NCI-H460 (cell line): Measurements from ENCODE around the gene NUP205. TPM values are rescaled to one million over a fixed set of nuclear protein-coding genes. Genes with fewer than 3 reads are reported as not detected.

ENCODE experiments used
- DNase-seq: peaks from one replicate; pipeline ENCODE4 v3.0.0-alpha.2; 2016; ENCODE audit warnings: low read depth; ENCODE audit errors: extremely low read depth
- total RNA-seq: library from RNA; depleted of rRNA; stranded (reverse); fragments of >200 nt; shearing (Covaris generic); gene quantifications from 2 replicates; pipeline ENCODE4 v1.2.3, GENCODE V29; 2014

Gene NUP205
- total RNA-seq, 1 experiment from 2014 or later = 103 TPM

DNA sequence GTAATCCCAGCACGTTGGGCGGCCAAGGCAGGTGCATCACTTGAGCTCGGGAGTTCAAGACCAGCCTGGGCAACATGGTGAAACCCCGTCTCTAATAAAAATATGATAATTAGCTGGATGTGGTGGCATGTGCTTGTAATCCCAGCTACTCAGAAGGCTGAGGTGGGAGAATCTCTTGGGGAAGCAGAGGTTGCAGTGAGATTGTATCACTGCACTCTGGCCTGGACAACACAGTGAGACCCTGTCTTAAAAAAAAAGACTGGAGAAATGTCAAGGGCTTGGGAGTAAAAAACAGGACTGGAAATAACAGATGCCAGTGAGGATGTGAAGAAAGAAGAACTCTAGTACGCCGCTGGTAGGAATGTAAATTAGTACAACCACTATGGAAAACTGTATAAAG lies 16.7 kb upstream of the NUP205 start:
- DNase-seq = no peak

DNA sequence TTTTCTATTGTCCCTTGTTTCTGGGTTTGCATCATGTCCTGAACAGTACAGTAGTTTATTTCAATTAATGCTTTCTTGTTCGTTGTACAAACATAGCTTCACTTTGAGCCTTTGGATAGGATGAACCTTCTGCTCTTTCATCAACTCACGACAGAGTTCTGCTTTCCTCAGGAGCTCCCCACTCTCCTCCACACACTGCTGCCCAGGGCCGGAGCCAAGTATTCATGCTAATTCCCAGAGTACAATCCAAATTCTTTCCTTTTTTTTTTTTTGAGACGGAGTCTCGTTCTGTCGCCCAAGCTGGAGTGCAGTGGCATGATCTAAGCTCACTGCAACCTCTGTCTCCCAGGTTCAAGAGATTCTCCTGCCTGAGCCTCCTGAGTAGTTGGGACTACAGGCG lies 7.5 kb upstream of the NUP205 start:
- no peak for DNase-seq

DNA sequence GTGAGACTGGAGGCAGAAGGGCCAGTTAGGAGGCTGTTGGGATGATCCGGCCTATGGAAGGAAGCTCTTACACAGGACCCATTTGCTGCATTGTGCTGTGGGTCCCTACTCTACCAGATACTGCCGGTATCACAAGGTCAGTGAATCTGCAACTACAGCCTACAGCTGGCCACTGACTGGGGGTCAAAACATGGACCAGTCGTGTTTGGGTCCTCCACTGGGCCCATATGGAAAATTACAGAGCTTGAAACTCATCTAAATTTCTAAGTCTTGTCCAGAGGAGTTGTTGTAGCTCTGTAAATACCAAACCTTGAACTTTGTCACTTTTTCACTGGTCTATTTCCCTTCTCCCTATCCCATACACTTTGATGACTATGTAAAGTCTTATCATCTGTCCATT lies 5.6 kb upstream of the NUP205 start:
- DNase-seq = no peak

DNA sequence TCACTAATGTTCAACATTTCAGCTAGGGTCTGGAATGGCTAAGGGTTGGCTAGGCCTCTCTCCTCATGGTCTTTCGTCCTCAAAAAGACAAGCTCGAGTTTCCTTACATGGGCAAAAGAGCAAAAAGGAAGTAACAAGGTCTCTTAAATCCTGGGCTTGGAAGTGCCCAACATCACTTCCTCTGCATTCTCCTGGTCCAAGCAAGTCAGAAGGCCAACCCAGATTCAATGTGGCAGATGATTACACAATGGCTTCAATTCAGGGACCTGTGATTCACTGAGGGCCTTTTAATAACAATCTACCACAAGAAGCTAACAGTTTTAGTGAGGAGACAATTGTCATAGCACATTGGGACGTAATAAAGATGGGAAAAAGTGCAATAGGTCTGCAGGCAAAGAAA lies 4.4 kb upstream of the NUP205 start:
- DNase-seq = no peak

DNA sequence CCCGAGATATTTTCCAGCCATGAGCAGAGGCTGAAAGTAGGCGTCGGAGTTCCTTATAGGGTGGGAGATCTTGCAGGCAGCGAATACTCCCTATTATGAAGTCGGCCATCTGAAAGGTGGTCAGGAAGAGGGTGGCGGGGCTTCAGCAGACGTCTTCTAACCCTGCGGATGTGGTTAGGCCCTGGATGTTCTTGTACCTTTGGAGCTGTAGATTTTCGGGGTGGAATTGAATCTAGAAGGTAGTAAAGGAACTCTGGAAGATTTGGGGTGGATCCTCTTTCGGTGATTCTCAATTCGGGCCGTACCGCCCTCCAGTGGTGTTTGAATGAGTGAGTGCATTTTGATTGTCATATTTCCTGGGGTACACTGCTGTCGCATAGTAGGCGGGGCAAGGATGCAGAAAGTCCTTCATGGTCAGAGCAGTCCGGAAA lies 635 bp downstream of the NUP205 start:
- DNase-seq = peak; percentile 69

DNA sequence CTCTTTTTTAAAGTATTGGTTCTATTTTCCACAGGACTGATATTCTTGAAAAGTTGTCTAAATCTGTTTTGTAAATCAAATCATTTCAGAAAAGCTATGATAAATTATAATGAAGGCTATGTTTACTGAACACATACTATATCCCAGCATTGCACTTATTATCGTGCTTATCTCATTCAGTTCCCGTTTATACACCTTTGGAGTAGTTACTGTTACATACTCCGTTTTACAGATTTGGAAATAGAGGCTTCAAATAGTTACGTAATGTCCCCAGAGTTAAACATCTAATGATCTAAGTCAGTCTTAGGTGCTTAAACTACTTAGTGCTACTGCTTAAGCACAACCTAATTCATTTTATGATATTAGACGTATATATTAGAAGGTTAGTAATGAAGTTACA lies 1.2 kb downstream of the NUP205 start:
- no peak for DNase-seq

DNA sequence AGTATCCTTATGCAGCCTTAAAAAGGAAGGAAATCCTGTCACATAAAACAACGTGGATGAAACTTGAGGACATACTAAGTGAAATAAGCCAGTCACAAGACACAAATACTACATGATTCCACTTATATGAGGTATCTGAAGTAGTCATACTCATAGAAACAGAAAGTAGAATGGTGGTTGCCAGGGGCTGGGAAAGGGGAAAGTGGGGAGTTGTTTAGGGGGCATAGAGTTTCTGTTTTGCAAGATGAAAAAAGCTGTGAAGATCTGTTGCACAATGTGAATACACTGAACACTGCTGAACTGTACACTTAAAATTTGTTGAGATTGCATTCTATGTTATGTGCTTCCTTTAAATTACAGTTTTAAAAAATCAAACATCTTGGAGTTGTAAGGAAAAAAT lies 2.9 kb downstream of the NUP205 start:
- no peak for DNase-seq

DNA sequence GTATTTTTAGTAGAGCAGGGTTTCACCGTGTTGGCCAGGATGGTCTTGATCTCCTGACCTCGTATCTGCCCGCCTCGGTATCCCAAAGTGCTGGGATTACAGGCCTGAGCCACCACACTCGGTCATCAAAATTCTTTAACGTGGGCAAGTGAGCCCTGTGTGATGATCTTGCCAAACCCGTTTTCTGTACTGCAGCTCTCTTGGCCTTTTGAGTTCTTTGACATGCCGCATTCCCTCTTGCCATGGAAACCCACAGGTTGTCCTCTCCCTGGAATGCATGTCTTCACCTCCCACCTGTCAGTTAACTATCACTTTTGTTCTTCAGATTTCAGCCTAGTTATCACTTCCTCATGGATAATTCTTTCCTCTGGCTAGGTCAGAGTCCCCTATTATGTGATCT lies 5.0 kb downstream of the NUP205 start:
- DNase-seq = no peak

DNA sequence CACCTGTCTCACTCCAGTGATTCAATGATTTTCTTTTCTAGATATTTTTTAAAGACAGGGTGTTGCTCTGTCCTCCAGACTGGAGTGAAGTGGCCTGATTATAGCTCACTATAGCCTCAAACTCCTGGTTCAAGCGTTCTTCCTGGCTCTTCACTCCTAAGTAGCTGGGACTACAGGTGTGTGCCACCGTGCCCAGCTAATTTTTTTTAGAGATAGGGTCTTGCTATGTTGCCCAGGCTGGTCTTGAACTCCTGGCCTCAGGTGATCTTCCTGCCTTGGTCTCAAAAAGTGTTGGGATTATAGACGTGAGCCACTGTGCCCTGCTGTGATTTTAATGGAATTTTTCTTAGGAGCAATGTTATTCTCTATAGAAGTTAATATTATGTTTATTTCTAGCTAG lies 14.1 kb downstream of the NUP205 start:
- DNase-seq = no peak

DNA sequence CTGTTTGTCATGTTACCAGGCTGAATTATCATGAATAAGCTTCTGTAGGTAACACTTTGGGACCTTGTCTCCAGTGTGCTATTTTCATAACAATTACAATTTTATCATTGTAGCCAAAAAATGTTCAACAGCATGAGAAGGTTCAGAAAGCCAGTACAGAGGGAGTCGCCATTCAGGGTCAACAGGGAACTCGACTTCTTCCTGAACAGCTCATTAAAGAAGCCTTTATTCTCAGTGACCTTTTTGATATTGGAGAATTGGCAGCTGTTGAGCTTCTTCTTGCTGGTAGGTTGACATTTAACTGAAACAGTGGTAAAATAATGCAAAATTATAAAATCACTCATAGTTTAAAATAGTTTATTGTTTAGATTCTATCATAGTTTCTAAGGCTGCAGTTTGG lies 15.8 kb downstream of the NUP205 start:
- DNase-seq = no peak

DNA sequence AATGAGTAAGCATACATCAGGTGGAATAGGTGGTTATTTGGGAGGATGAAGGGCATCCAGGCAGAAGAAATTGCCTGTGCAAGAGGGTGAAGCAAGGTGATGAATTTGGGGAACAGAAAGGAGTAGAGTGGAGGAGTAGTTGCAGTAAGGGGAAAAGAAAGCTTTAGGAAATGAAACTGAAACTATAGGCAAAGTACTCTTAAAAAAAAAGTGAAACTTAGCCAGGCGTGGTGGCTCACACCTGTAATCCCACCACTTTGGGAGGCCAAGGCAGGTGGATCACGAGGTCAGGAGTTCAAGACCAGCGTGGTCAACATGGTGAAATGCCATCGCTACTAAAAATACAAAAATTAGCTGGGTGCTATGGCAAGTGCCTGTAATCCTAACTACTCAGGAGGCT lies 17.6 kb downstream of the NUP205 start:
- no peak for DNase-seq

DNA sequence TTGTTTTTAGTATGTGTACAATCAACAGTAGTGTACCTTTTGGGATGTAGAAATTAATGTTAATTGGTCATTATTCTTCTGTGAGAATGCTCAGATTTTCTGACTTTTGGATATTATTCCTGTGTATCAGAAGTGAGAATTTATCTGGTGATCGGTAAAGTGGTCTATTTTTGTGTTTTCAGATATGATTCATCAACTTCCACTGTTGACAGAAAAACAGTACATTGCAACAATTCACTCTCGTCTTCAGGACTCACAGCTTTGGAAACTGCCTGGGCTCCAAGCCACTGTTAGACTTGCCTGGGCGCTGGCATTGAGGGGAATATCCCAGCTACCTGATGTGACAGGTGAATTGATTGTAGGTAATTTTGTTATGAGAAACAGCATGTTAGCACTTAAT lies 20.9 kb downstream of the NUP205 start:
- DNase-seq = no peak

DNA sequence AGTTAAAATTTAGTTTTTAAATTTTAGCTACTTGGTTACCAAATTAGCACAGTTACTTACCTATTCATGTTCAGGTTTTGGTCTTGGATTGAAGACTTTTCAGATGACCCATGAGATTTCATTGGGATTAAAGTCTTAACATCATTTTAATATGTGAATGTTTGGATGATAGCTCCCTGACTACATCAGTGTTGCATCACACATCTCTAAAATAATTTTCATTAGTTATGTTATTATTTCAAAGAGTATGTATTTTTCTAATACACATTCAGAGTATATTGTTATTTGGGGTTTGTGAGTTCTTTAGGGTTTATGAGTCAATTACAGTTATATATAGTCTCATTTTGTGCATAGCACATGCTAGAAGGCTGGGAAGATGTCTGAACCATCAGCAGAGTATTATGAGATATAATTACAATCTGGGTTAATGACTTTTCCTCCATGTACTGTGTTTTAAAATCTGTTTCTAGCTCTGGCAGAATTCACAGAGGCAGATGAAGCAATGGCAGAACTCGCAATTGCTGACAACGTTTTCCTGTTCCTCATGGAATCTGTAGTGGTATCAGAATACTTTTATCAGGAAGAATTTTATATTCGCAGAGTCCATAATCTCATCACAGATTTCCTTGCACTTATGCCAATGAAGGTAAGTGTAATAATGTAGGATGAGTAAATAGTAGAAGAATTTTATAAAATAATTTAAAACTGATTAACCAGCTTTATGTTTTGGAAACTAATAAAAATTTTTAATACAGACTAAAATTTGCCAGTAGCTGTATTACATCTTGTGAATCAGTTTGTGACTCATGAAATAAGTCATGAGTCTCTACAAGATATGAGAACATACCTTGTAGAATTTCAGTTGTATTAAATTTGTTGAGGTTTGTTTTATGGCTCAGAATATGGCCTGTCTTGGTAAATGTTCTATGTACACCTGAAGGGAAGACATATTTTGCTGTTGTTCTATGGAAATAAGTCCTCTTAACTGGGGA lies 26.9 kb downstream of the NUP205 start:
- no peak for DNase-seq

DNA sequence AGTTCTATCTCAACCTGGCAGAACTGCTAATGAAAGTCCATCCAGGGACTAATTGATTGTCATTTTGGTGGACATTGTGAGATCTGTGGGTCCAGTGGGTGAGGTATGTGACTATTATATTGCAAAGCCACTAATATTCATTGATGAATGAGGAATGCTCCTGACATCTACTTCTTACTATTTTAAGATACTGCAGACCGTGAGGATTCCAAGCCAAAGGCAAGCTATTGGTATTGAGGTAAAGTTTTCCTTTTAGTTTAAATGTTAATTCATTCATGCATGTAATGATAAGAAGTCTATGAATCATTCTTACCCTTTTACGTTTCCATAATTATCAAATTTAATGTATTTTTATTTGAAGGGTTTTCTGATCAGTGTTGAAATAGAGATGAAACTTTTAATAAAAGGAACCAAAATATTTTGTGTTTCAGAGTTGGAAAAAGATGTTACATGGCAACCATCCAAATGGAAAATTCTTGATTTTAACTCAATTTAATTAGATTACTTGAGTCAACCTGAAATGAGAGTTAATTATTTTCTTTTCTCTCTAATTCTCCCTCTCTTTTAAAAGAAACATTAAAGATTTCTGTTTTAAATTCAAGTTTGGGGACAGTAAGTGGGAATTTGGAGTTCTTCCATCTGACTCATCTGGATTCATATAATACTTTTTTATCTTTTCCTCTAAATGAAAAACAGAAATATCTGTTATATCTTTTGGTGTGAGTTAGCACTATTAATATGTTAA lies 39.6 kb downstream of the NUP205 start:
- DNase-seq = no peak

DNA sequence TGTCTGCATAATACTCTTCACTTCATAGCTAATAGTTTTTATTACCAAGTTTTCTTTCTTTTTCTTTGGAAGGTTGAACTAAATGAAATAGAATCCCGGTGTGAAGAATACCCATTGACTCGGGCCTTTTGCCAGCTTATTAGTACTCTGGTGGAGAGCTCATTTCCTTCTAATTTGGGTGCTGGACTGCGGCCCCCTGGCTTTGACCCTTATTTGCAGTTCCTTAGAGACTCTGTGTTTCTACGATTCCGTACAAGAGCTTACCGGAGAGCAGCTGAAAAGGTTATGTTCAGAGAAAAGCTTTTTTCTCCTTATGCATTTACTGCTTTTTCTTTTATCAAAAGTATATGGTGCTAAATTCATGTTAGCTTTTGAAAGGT lies 40.2 kb downstream of the NUP205 start:
- no peak for DNase-seq

DNA sequence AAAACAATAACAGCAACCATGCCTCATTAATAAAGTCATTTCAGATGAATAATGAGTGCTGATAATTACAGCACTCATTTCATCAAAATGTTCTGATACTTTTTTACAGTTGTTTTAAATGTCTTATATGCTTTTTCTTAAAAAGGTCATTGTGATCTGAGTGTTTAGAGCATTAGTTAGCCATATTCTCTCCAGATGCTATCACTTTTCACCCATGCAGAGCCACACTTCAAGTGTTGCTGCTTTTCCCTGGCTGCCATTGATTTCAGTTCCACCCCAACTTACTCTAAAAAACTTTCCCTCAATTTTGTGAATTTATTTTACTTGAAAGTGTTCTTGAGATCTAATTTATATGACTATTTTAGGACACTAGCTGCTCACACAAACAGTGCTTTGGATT lies 41.8 kb downstream of the NUP205 start:
- DNase-seq = no peak

DNA sequence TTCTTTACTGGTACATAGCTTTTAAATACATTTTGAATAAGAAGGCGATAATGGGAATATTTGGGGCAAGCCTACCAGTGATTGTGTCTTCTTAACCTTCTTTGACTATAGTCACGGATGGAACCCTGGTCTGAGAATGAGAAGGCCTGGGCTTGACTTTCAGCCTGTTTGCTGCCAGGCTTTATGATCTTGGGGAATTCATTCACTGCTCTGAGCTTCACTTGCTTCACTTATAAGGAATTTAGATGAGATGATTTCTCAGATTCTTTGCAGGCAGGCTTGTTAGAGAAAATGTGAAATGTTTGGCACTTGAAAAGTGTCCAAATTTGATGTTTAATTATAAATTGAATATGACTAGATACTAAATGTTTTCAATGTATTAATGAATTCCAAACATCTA lies 42.5 kb downstream of the NUP205 start:
- DNase-seq = no peak

DNA sequence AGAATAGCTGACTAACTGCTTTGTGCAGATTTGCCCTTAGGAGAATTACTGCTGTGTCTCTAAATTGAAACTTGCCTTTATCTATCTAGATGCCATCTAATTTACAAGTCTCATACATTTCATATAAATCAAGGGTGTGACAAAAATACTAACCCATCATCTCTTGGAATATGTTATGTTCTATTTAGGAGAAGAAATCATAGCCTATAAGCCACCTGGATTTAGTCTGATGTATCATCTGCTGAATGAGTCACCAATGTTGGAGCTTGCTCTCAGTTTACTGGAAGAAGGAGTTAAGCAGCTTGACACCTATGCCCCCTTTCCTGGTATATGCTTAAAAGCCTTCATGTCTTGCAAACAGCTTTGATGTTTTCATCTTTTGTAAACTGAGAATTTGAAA lies 43.5 kb downstream of the NUP205 start:
- DNase-seq = no peak

DNA sequence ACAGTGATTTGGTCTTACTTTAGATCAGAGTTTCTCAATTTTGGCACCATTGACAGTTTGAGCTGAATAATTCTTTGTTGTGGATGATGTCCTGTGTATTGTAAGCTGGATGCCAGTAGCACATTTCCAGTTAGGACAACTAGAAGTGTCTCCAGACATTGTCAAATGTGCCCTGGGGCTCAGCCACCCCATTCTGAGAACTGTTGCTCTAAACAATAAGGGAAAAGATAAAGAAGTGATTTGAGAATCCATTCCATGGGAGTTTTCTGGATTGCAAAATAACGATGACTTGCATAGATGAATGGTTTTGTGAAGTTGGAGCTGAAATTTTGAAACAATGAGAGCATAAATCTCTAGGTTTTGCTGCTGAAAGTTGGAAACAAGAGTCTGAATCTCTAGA lies 44.6 kb downstream of the NUP205 start:
- DNase-seq = no peak

DNA sequence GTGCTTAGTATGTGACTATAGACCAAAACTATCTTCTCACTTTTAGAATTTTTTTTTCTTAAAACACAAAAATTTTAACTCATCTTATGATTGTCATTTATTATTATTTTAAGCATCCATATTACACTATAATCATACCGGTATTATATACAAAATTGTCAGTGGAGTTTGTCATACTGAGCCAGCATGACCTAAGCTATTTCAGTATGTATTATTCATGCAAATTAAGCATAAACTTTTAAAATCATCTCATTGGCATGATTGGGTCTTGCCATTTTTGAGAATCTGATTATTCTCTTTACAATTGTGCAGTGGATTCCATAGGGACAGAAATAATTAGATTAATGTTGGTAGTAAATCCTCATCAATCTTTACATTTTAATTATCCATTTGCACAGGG lies 58.4 kb downstream of the NUP205 start:
- no peak for DNase-seq

DNA sequence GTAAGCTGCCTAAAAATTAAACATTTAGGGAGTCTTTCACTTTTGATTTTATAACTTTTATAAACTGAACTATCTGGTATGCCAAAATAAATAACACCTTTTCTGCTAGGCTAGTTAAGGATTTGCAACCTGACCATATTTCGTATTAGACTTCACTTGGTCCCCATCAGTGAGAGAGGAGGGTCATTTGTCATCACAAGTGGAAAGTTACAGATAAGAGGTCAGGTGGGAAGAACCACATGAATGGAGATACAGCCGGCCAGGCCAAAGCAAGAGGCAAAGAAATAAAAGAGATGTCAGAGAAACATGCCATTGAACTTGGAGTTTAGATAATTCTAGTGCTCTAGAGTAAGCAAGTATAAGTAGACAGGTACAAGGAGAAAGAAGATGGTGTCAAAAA lies 60.1 kb downstream of the NUP205 start:
- no peak for DNase-seq

DNA sequence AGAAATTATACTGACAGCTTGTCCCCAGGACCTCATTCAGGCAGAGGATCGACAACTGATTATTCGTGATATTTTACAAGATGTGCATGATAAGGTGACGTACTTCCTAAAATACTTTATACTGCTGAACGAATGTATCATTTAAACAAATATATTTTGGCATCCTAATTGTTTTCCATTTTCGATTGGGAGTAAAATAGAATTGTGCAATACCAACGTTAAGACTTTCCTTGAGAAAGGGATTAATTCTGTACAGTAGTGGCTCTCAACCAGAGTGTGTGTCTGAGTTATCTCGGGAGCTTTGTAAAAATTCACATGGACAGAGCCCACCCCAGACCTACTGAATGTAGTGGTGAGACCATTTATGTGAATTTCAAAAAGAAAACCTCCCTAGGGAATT lies 60.8 kb downstream of the NUP205 start:
- DNase-seq = no peak
